HG03097 (cell line): ENCODE results near the gene LGR6.

Source experiments
- ATAC-seq: cut with Tn5 transposase; IDR thresholded peaks from one replicate; pipeline ENCODE4 v1.9.1; 2021; ENCODE audit not compliant: unreplicated experiment, low FRiP score

Gene LGR6

DNA sequence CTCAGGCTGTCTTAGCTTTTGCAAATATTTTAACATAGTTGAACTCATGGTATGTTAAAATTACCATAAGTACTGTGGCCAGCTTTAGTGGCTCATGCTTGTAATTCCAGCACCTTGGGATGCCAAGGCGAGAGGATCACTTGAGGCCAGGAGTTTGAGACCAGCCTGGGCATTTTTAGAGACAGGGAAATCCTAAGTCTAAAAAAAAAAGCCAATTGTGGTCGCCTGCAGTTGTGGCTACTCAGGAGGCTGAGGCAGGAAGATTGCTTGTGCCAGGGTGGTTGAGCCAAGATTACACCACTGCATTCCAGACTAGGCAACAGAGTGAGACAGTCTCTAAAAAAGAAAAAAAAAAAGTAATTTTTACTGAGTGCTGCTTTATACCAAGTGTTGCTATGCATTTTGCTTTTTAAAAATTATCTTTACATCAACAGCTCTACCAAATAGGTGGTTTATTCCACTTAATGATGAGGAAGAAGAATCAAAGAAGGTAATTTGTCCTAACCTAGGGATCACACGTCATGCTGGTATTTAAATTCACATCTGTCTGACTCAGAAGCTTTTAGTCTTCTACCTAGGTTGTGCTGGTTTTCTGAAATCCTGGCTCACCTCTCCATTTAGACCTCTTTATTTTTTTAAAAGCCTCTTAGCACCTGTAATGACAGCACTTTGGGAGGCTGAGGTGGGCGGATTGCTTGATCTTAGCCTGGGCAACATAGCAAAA, 171.7 kb downstream of the LGR6 start:
- no peak for ATAC-seq

DNA sequence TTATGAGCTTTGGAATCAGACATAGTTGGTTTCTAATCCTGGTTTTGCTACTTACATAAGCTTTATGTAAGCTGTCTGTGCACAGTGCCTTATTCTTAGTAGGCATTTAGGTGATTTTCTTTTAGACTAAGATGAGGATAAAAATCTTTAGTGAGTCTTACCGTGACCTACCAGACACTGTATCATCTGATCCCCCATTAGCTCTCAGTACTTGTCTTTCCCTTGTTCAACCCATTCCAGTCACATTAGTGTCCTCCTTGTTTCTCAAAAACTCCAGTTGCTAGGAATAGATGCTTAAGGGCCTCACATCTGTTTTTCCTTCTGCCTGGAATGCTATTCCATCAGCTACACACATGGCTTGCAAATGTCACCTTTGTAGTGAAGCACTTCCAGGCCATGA, 173.7 kb downstream of the LGR6 start:
- no peak for ATAC-seq
